H7 (cell line): ENCODE results near the gene KCNMB3. TPM values are rescaled to one million over a fixed set of nuclear protein-coding genes. Genes with fewer than 3 reads are reported as not detected.

Experiments
- DNase-seq: peaks from one replicate; pipeline ENCODE4 v3.0.0; 2012
- H3K27me3 ChIP-seq: 2 replicates; pipeline ENCODE4 v1.6.0; 2011; ENCODE audit warnings: mild to moderate bottlenecking, low read length; ENCODE audit not compliant: control insufficient read depth, insufficient read depth
- H3K36me3 ChIP-seq: replicated peaks from 2 replicates; pipeline ENCODE4 v1.5.1; 2011; ENCODE audit warnings: low read length; ENCODE audit not compliant: control insufficient read depth, insufficient read depth
- H3K4me3 ChIP-seq: 2 replicates; pipeline ENCODE4 v1.5.1; 2011; ENCODE audit warnings: low read depth, mild to moderate bottlenecking, control low read depth, low read length, moderate library complexity; ENCODE audit not compliant: insufficient read depth
- total RNA-seq: library from RNA; depleted of rRNA; stranded (reverse); fragments of >200 nt; shearing (Covaris generic); gene quantifications from 2 replicates; pipeline ENCODE4 v1.2.3, GENCODE V29; 2014; rRNA removed

KCNMB3 gene
- total RNA-seq, 1 experiment from 2014 or later = 0.21 TPM

DNA sequence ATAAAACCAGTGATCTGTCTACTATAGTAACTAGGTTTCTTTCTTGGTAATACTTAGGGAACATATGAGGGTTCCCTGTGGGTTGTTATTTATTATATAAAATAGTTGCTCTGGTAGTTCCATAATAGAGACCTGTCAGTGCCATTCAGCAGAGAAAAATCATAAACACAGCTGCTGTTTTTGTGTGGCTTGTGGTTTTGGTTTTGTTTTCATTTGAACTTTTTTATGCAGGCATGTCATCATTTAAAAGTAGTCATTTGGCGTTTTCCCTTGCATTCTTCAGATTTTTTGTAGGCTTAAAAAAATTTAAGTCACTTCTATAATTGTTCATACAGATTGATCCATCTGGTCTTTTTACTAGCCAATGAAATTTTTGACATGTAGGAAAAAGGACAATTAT, 54.8 kb downstream of the KCNMB3 start:
- no peak overlapping the region for H3K4me3 ChIP-seq
- no peak for DNase-seq
- no peaks in the 10 kb centered on the region; the same call in 1 of the 2 replicates for H3K36me3 ChIP-seq
- no peaks in the 10 kb centered on the region for H3K27me3 ChIP-seq

DNA sequence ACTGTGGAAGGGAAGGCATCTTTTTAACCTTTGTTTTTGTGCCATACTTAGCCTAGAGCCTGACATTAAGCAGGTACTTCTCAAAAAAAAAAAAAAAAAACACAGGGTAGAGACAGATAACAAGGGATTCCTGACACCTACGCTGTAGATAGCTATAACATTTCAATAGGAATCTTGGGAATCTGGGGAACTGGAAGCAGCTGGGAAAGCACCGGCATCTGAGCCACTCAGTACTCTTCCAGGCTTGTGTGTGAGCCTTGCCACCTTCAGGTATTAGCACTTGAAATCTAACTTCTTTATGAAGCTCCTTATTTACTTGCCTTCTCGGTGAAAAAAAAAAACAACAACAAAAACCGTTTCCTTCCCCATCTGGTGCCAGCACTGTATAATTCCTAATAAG, 56.0 kb downstream of the KCNMB3 start:
- H3K4me3 ChIP-seq = no peak overlapping the region
- no peaks in the 10 kb centered on the region; the same call in 1 of the 2 replicates for H3K36me3 ChIP-seq
- DNase-seq = peak; percentile 22
- no peaks in the 10 kb centered on the region for H3K27me3 ChIP-seq

Other genes starting within 250 kb of the KCNMB3 start
- 0.48 and 0.78 TPM in 2 replicates for gene ZMAT3, start 179.3 kb downstream of the KCNMB3 start, total RNA-seq
- 10.7 and 13.3 TPM in 2 replicates for gene PIK3CA, start 102.8 kb downstream of the KCNMB3 start, total RNA-seq
- gene ZNF639, start 71.9 kb upstream of the KCNMB3 start, total RNA-seq = 57.6 and 70.6 TPM in 2 replicates
- 21.7 and 24.5 TPM in 2 replicates for gene MFN1, start 96.6 kb upstream of the KCNMB3 start, total RNA-seq
- gene GNB4, start 200.4 kb upstream of the KCNMB3 start, total RNA-seq = 50.4 and 56.1 TPM in 2 replicates